Dedifferentiated amniotic fluid mesenchymal stem cell (primary cell): ENCODE data around the gene LRRC4.
A peak's percentile ranks its signal among the peaks of the same experiment; 100 is the strongest.

Source experiments
- DNase-seq: peaks from one replicate; pipeline ENCODE4 v3.0.0-alpha.2; 2016; ENCODE audit errors: extremely low spot score

The LRRC4 gene

GRCh38 chr7:128059143-128059988 is 28.1 kb upstream of the LRRC4 start:
- DNase-seq: no peak

GRCh38 chr7:128057909-128058308 is 26.7 kb upstream of the LRRC4 start:
- no peak for DNase-seq

GRCh38 chr7:128056901-128057300 is 25.7 kb upstream of the LRRC4 start:
- peak; percentile 81 for DNase-seq

- DNase-seq: no peak
These were observed 24.4 kb upstream of the LRRC4 start for GRCh38 chr7:128055637-128056036.

GRCh38 chr7:128054511-128054910 is 23.3 kb upstream of the LRRC4 start:
- no peak for DNase-seq

- DNase-seq: no peak
These were observed 22.8 kb upstream of the LRRC4 start for GRCh38 chr7:128053991-128054390.

- no peak for DNase-seq
These were observed 21.8 kb upstream of the LRRC4 start for GRCh38 chr7:128053023-128053422.

- DNase-seq: no peak
These were observed 21.2 kb upstream of the LRRC4 start for GRCh38 chr7:128052404-128052803.

- DNase-seq: no peak
These were observed 14.5 kb upstream of the LRRC4 start for GRCh38 chr7:128045766-128046165.

GRCh38 chr7:128045158-128045557 is 13.9 kb upstream of the LRRC4 start:
- DNase-seq: no peak

GRCh38 chr7:128044064-128044463 is 12.8 kb upstream of the LRRC4 start:
- no peak for DNase-seq

GRCh38 chr7:128042012-128042411 is 10.8 kb upstream of the LRRC4 start:
- no peak for DNase-seq

GRCh38 chr7:128041203-128041602 is 10.0 kb upstream of the LRRC4 start:
- DNase-seq: peak; percentile 22

GRCh38 chr7:128040205-128040604 is 9.0 kb upstream of the LRRC4 start:
- DNase-seq: no peak

GRCh38 chr7:128039544-128039953 is 8.3 kb upstream of the LRRC4 start:
- DNase-seq: no peak

- no peak for DNase-seq
These were observed 6.8 kb upstream of the LRRC4 start for GRCh38 chr7:128037880-128038619.

- no peak for DNase-seq
These were observed 5.8 kb upstream of the LRRC4 start for GRCh38 chr7:128037081-128037480.

GRCh38 chr7:128036226-128036940 is 5.1 kb upstream of the LRRC4 start:
- no peak for DNase-seq

GRCh38 chr7:128035712-128036111 is 4.5 kb upstream of the LRRC4 start:
- DNase-seq: no peak

GRCh38 chr7:128034825-128035224 is 3.6 kb upstream of the LRRC4 start:
- no peak for DNase-seq

- no peak for DNase-seq
These were observed 2.0 kb upstream of the LRRC4 start for GRCh38 chr7:128033246-128033645.

GRCh38 chr7:128032605-128033235 is 1.5 kb upstream of the LRRC4 start:
- DNase-seq: no peak
